Heart left ventricle (tissue), 16 donors: ENCODE measurements around the gene EFCAB12. TPM values are rescaled to one million over a fixed set of nuclear protein-coding genes. Genes with fewer than 3 reads are reported as not detected.

Experiments
- ATAC-seq, 4 donors: fragments of 200-7000 bp; cut with Tn5 transposase; one replicate each; pipeline ENCODE4 v1.9.1; 2020 to 2022; ENCODE audit warnings: moderate library complexity in 4 of 4, mild to moderate bottlenecking in 3 of 4, moderate number of reproducible peaks in 1 of 4
- DNase-seq, 5 donors: peaks; one replicate each; pipeline ENCODE4 v3.0.0-alpha.2; 2020
- H3K27ac ChIP-seq, 12 donors: fragments of 200-600 bp; sonication (generic) in 4 of 12; one replicate each; pipeline versions ENCODE4 v1.5.0 to v1.8.0; 2016 to 2022; ENCODE audit warnings: mild to moderate bottlenecking in 2 of 12
- H3K27me3 ChIP-seq, 9 donors: fragments of 200-600 bp; sonication (generic) in 2 of 9; one replicate each; pipeline versions ENCODE4 v1.5.1 to v1.8.0; 2016 to 2022; ENCODE audit warnings: mild to moderate bottlenecking in 3 of 9
- H3K36me3 ChIP-seq, 9 donors: fragments of 200-600 bp; sonication (generic) in 2 of 9; one replicate each; pipeline versions ENCODE4 v1.5.0 to v1.8.0; 2018 to 2022; ENCODE audit warnings: mild to moderate bottlenecking in 2 of 9
- H3K4me1 ChIP-seq, 12 donors: fragments of 200-600 bp; sonication (generic) in 4 of 12; one replicate each; pipeline versions ENCODE4 v1.5.0 to v1.8.0; 2016 to 2022; ENCODE audit warnings: mild to moderate bottlenecking in 3 of 12
- H3K4me3 ChIP-seq, 12 donors: fragments of 200-600 bp; sonication (generic) in 4 of 12; one replicate each; pipeline versions ENCODE4 v1.5.0 to v1.8.0; 2017 to 2022; ENCODE audit warnings: mild to moderate bottlenecking in 9 of 12, moderate library complexity in 4 of 12
- H3K9me3 ChIP-seq, 12 donors: fragments of 200-600 bp; sonication (generic) in 4 of 12; one replicate each; pipeline versions ENCODE4 v1.5.0 to v1.8.0; 2016 to 2022; ENCODE audit warnings: mild to moderate bottlenecking in 1 of 12
- CTCF ChIP-seq, 12 donors: fragments of 200-600 bp; sonication (generic) in 4 of 12; IDR thresholded peaks; one replicate each; pipeline versions ENCODE4 v1.5.0 to v1.8.0; 2018 to 2022; ENCODE audit warnings: antibody characterized with exemption in 12 of 12, mild to moderate bottlenecking in 5 of 12
- POLR2A ChIP-seq, 2 donors: fragments of 450-650 bp; IDR thresholded peaks; one replicate each; pipeline ENCODE4 v1.6.1; 2017; ENCODE audit warnings: antibody characterized with exemption in 2 of 2, mild to moderate bottlenecking in 2 of 2, moderate library complexity in 2 of 2
- WGBS, 4 donors: extraction: QIAGEN DNeasy Blood & Tissue Kit in 2 of 4; methylation state at CpG; one replicate each; pipeline versions ENCODE4 v1.1.5 to v1.1.7; 2013 to 2018; 5-methylcytosine and 5-hydroxymethylcytosine counted together
- intact Hi-C, 10 donors: fragments of 100-400 bp; cut with DNase I; formaldehyde crosslinking; loops; one replicate each; pipeline versions ENCODE4 v1.11.1 to v1.14.2; 2022
- polyA plus RNA-seq, 2 donors: library from polyadenylated mRNA; stranded (reverse); fragments of 200-250 nt; gene quantifications; one replicate each; pipeline ENCODE4 v1.2.3, GENCODE V29; 2013
- total RNA-seq, 9 donors: library from RNA; depleted of rRNA in 2 of 9; stranded (reverse); fragments of >200 nt in 2 of 9; fragmentation: NEBNext Ultra II Directional in 3 of 9; extraction: Animal tissue kit (Norgen Biotek cat#: 25700) in 3 of 9; gene quantifications; one replicate each; pipeline versions ENCODE4 v1.1.0 to v1.2.4, GENCODE V29; 2016 to 2023
- donor health status: ischemic (EF 13 %, LVEDD 7.1; RV severe dilation, severe dysfunction).
- donor health status: healthy with polysubstance abuse.
- donor health status: DM: no; HTN: yes; CAD: no.
- donor health status: DM: no; HTN: no; CAD: no.
- donor health status: ischemic (EF 25% LVEDD 6.9; RV normal size, moderate dysfunction).
- donor health status: ischemic (EF 25% LVEDD 5.7; RV mildly dilated, moderate dysfunction).
- donor health status: healthy.
- donor health status: DM: yes; HTN: yes; CAD: no.
- donor health status: ischemic (EF 35%, LVEDD 5.7; RV mildly dilated, moderate dysfunction).
- donor health status: nonischemic (EF 11% LVEDD 7.7; RV severe dilation, severe dysfunction).
- donor health status: DM: yes; HTN: yes; CAD: no.
- donor health status: PGD.
- donor health status: ischemic (EF 29% LVEDD 5.4; RV normal size, mild dysfunction).
- donor health status: nonischemic (EF 23%, LVEDD 6.1; RV moderate dilation, normal function).

Gene EFCAB12
- total and polyA plus RNA-seq, 11 donors = 0.07 to 0.20 (median 0.13) TPM; not detected in 5

GRCh38 chr3:129460572-129460971 is 32.1 kb upstream of the EFCAB12 start:
- ATAC-seq (no peak), DNase-seq (no peak)
- intact Hi-C loops = no loop called here
- no peaks in the 10 kb centered on the region for H3K9me3 ChIP-seq
- no peaks in the 10 kb centered on the region for H3K27me3 ChIP-seq
- no peak overlapping the region for H3K4me3 ChIP-seq
- no peak for TF ChIP-seq POLR2A (IDR thresholded peaks at IDR 0.05)
- no peak for TF ChIP-seq CTCF (IDR thresholded peaks at IDR 0.05)
- peaks cover 0 to 74% (median 33%) of the 10 kb centered on the region in 9 donors for H3K36me3 ChIP-seq
- 93 to 100% (median 95%) methylated on average over 2 of the region's 2 CpGs for WGBS, 4 donors
- peak overlapping the region in 4 of 12 donors; percentile 74 to 94 (median 82) for H3K27ac ChIP-seq
- H3K4me1 ChIP-seq = peaks cover 0 to 18% (median 5%) of the 10 kb centered on the region in 12 donors

- Histone ChIP-seq H3K27ac (peak overlapping the region in 2 of 12 donors; percentile 80 to 83), H3K36me3 (peaks cover 0 to 78% (median 37%) of the 10 kb centered on the region in 9 donors), H3K4me1 (peaks cover 0 to 18% (median 5%) of the 10 kb centered on the region in 12 donors), H3K4me3 (no peak overlapping the region), H3K27me3 (no peaks in the 10 kb centered on the region), H3K9me3 (no peaks in the 10 kb centered on the region)
- ATAC-seq = no peak
- WGBS, 4 donors = 96 to 98% (median 97%) methylated on average over 3 of the region's 3 CpGs
- TF ChIP-seq POLR2A (IDR thresholded peaks at IDR 0.05) (no peak), CTCF (IDR thresholded peaks at IDR 0.05) (no peak)
- DNase-seq = no peak
- intact Hi-C loops = no loop called here
Measured at GRCh38 chr3:129460155-129460554, 31.7 kb upstream of the EFCAB12 start.

- no peak for DNase-seq
- intact Hi-C loops = no loop called here
- TF ChIP-seq CTCF (IDR thresholded peaks at IDR 0.05) = no peak
- Histone ChIP-seq H3K36me3 (peaks cover 0 to 69% (median 23%) of the 10 kb centered on the region in 9 donors), H3K27ac (no peak overlapping the region), H3K4me1 (peaks cover 0 to 17% (median 3%) of the 10 kb centered on the region in 12 donors), H3K4me3 (no peak overlapping the region), H3K9me3 (no peaks in the 10 kb centered on the region), H3K27me3 (no peaks in the 10 kb centered on the region)
- 44 to 78% (median 69%) methylated on average over 1 of the region's 1 CpG for WGBS, 4 donors
- no peak for ATAC-seq
Measured at GRCh38 chr3:129453732-129454131, 25.3 kb upstream of the EFCAB12 start.

GRCh38 chr3:129449279-129450115 is 21.1 kb upstream of the EFCAB12 start:
- Histone ChIP-seq H3K4me1 (peaks cover 0 to 25% (median 7%) of the 10 kb centered on the region in 12 donors), H3K4me3 (no peak overlapping the region), H3K27me3 (no peaks in the 10 kb centered on the region), H3K9me3 (no peaks in the 10 kb centered on the region), H3K36me3 (peaks cover 0 to 32% (median 15%) of the 10 kb centered on the region in 9 donors), H3K27ac (peak overlapping the region in 1 of 12 donors; percentile 30)
- ATAC-seq (no peak), DNase-seq (no peak)
- intact Hi-C loops = no loop called here
- WGBS, 4 donors = 55 to 63% (median 58%) methylated on average over 5 of the region's 5 CpGs
- TF ChIP-seq POLR2A (IDR thresholded peaks at IDR 0.05) (no peak), CTCF (IDR thresholded peaks at IDR 0.05) (no peak)
